ENCODE data around the gene DCLK3. TPM values are rescaled to one million over a fixed set of nuclear protein-coding genes. Genes with fewer than 3 reads are reported as not detected.

Gene DCLK3
- total RNA-seq, 1 experiment from 2014 or later: 1.4 TPM

DNA sequence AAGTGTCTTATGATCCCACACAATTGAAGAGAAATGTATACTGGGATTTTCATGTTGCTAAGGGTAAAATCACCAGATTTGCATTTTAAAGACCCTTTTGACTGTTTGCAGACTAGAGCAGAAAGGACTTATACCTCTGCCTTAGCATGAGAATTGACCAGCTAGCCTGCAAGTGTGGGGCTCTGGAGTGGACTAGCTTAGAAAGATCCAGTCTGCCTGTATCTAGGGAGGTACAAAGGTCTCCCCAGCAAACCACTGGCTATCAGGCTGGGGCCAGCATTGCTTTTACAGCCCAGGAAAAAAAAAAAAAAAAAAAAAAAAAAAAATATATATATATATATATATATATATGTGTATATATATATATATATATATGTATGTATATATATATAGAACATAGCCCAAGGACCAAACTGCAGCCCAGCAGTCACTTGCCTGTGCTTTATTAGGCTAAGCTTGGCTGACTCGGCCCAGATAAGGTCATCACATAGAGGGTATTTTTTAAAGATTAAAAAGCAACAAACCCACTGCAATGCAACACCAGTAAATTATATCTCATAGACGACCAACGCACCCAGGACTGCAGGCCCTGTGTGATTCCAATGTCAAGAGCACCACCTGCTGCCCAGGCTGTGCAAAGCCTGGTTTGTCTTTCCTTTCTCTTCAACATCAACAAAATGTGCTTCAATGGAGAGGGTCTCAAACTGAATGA, 63.7 kb downstream of the DCLK3 start:
- Histone ChIP-seq H3K4me1 (ENCODE audit: insufficient read depth, low read length) (peaks cover 2% of the 10 kb centered on the region; the same call in 1 of the 2 replicates), H3K9me3 (ENCODE audit: control insufficient read depth, low read depth, low read length) (no peaks in the 10 kb centered on the region), H2AFZ (ENCODE audit: low read length) (no peak overlapping the region), H3K23ac (ENCODE audit: insufficient read length, low read depth, low read length) (no peak overlapping the region), H2BK120ac (ENCODE audit: low read depth, low read length, poor library complexity, severe bottlenecking) (no peak overlapping the region), H4K91ac (ENCODE audit: insufficient read length, low read depth, low read length) (no peak overlapping the region), H3K18ac (ENCODE audit: insufficient read length, low read depth, low read length) (no peak overlapping the region), H4K20me1 (ENCODE audit: control insufficient read depth, insufficient read depth, insufficient read length) (no peaks in the 10 kb centered on the region), H3K9ac (ENCODE audit: extremely low read depth, insufficient read length, low read length) (no peak overlapping the region), H2BK12ac (ENCODE audit: insufficient read length, low read depth, low read length) (no peak overlapping the region), H4K8ac (replicated peaks; ENCODE audit: insufficient read length, low read depth, low read length) (no peak overlapping the region), H3K27ac (ENCODE audit: insufficient read length, low read depth, low read length) (no peak overlapping the region), H2AK5ac (ENCODE audit: insufficient read length, low read length) (no peak overlapping the region), H2BK5ac (ENCODE audit: insufficient read length, low read length) (no peak overlapping the region), H3K56ac (ENCODE audit: insufficient read length, low read depth, low read length) (no peak overlapping the region), H3T11ph (ENCODE audit: low read length) (no peak overlapping the region), H3K79me1 (ENCODE audit: insufficient read depth, low read depth, low read length, poor library complexity, severe bottlenecking) (no peaks in the 10 kb centered on the region), H3K27me3 (ENCODE audit: insufficient read depth, low read length) (no peaks in the 10 kb centered on the region), H3K4me2 (ENCODE audit: insufficient read depth, insufficient read length, low read length) (peak overlapping the region; percentile 2), H3K14ac (ENCODE audit: insufficient read depth, low read length) (no peak overlapping the region), H3K4ac (ENCODE audit: low read depth, low read length) (no peak overlapping the region), H3K79me2 (ENCODE audit: insufficient read depth, low read length) (no peaks in the 10 kb centered on the region), H2BK20ac (ENCODE audit: low read depth, low read length, poor library complexity, severe bottlenecking) (no peak overlapping the region), H2BK15ac (ENCODE audit: low read depth, low read length) (no peak overlapping the region), H4K5ac (ENCODE audit: insufficient read length, low read depth, low read length) (no peak overlapping the region), H3K23me2 (ENCODE audit: insufficient read length, low read depth, low read length, poor library complexity, severe bottlenecking) (no peaks in the 10 kb centered on the region)
- Mint-ChIP-seq H3K4me1 (peaks cover 33 to 44% of the 10 kb centered on the region in 2 experiments), H3K27ac (no peak overlapping the region; a peak in 1 of 7 replicates), H3K27me3 (ENCODE audit: low read depth) (no peaks in the 10 kb centered on the region; the same call in 1 of the 2 replicates), H3K9me3 (no peaks in the 10 kb centered on the region), H3K4me3 (no peak overlapping the region), H3K36me3 (ENCODE audit: insufficient read depth in 1 of 3, low read depth in 3 of 3) (no peaks in the 10 kb centered on the region)
- peak; percentile 66 for DNase-seq
- TF ChIP-seq, protein P1, sequence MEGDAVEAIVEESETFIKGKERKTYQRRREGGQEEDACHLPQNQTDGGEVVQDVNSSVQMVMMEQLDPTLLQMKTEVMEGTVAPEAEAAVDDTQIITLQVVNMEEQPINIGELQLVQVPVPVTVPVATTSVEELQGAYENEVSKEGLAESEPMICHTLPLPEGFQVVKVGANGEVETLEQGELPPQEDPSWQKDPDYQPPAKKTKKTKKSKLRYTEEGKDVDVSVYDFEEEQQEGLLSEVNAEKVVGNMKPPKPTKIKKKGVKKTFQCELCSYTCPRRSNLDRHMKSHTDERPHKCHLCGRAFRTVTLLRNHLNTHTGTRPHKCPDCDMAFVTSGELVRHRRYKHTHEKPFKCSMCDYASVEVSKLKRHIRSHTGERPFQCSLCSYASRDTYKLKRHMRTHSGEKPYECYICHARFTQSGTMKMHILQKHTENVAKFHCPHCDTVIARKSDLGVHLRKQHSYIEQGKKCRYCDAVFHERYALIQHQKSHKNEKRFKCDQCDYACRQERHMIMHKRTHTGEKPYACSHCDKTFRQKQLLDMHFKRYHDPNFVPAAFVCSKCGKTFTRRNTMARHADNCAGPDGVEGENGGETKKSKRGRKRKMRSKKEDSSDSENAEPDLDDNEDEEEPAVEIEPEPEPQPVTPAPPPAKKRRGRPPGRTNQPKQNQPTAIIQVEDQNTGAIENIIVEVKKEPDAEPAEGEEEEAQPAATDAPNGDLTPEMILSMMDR (conservative IDR thresholded peaks at IDR 0.05): peak; percentile 93
- WGBS (ENCODE audit: extremely low coverage, insufficient read length, low lambda C conversion rate): no CpG with 5 or more reads among the region's 3 CpGs

All from H9 (cell line).